Activated CD4-positive, alpha-beta T cell treated with anti-CD3 and anti-CD28 coated beads, Interleukin-2, Interleukin-4, amounts not matched to agents 100 ng/mL and 50 ng/mL, durations not matched to agents 16 hours and 8 hours (primary cell): ENCODE measurements around the gene SPATA24.
"Not testable (repeated sequence)": the region's sequence is repeated elsewhere in the genome, so short reads cannot be mapped to it uniquely, and the experiment has no call there.

Experiments
- DNase-seq: peaks from one replicate; pipeline ENCODE4 v3.0.0-alpha.2; 2020; ENCODE audit warnings: low spot score

SPATA24 gene, protein sequence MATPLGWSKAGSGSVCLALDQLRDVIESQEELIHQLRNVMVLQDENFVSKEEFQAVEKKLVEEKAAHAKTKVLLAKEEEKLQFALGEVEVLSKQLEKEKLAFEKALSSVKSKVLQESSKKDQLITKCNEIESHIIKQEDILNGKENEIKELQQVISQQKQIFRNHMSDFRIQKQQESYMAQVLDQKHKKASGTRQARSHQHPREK

DNA sequence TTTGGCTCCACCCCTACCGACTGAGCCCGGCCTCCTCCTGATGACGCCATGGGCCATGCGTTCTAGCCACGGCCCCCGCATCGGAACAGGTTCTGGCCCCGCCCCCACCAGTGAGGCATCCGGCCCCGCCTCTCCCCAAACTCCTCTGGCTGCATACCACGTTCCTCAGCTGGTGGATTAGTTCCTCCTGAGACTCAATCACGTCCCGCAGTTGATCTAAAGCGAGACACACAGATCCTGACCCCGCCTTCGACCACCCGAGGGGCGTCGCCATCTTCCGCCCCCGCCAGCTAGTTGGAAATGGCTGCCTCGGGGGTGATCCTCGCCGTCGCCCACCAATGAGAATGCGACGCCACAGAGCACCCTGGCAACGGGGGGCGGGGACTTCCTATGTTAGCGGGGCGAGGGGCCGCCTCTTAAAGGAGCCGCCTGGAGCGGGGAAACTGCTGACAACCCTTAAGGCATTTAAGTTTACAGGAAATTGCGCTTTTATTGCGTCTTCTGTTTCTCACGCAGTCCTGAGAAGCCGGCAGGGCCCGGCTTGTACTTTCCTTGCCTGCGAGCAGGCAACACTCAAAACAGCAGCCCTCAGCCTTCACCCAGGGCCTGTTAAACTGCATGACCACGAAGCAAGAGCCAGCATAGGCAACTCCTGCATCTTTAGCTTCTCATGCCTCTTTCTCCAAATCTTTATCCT lies at the start of gene SPATA24:
Gene SPATA24 (minus strand): TSS at position 303 of the 697 bp plus-strand sequence. CDS start 29 bp downstream, at position 274.
- peak; percentile 98 for DNase-seq

DNA sequence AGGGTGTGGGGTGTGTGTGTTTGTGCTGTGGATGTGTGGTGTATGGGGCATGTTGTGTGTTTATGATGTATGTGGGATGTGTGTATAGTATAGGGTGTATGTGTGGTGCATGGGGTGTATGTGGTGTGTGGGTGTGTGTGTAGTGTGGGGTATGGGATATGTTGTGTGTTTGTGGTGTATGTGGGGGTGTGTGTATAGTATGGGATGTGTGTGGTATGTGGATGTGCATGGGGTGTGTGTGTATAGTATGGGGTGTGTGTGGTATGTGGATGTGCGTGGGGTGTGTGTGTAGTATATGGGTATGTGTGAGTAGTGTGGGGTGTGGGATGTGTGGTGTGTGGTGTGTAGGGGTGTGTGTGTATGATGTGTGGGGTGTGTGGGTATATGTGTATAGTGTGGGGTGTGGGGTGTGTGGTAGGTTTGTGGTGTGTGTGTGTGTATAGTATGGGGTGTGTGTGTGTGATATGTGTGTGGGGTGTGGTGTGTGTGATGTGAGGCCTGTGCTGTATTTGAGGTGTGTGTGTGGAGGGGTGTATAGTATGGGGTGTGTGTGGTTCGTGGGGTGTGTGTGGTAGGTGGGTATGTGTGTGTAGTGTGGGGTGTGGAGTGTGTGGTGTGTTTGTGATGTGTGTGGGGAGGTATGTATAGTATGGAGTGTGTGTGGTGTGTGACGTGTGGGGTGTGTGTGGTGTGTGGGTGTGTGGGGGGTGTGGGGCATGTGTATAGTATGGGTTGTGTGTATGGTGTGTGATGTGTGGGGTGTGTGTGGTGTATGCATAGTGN lies 48.2 kb upstream of the SPATA24 start:
- no peak for DNase-seq

DNA sequence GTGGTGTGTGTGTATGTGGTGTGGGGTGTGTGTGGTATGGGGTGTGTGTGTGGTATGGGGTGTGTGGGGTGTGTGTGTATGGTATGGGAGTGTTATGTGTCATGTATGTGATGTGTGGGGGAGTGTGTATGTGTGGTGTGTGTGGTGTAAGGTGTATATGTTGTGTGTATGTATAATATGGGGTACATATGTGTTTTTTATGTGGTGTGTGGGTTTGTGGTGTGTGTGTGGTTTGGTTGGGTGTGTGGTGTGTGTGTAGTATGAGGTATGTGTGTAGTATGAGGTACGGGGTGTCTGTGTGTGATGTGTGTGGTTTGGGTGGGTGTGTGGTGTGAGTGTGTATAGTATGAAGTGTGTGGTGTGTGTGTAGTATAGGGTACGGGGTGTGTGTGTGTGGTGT lies 47.3 kb upstream of the SPATA24 start:
- no peak for DNase-seq

DNA sequence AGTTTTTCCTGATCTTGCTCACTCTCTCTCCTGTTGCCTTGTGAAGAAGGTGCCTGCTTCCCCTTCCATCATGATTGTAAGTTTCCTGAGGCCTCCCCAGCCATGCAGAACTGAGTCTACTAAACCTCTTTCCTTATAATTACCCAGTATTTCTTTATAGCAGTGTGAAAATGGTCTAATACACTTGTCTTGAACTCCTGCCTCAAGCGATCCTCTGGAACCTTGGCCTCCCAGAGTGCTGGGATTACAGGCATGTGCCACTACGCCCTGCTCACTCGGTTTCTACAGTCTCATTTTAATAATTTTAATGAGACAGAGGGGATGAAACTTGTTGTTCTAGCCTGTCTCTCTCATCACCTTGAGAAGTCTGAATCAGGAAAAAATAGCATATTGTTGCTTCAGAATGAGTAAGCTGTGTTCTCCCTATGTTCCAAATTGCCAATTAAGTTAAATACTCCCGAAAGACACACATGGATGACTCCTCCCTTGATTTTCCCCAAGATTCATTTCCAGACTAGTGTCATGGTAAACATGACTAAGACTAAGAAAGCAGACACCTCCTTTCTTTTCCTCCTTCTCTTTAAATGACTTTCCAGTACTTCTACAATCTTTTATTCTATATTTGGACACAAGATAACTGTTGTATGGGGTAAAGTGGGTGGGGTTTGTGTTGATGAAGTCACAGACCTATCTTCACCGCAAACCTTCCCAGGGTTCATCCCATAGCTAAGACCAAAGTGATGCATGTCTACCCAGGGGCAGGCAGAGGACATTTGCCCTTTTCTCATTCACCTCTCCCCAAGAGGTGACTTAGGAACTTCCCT lies 43.3 kb upstream of the SPATA24 start:
- DNase-seq: peak; percentile 92

DNA sequence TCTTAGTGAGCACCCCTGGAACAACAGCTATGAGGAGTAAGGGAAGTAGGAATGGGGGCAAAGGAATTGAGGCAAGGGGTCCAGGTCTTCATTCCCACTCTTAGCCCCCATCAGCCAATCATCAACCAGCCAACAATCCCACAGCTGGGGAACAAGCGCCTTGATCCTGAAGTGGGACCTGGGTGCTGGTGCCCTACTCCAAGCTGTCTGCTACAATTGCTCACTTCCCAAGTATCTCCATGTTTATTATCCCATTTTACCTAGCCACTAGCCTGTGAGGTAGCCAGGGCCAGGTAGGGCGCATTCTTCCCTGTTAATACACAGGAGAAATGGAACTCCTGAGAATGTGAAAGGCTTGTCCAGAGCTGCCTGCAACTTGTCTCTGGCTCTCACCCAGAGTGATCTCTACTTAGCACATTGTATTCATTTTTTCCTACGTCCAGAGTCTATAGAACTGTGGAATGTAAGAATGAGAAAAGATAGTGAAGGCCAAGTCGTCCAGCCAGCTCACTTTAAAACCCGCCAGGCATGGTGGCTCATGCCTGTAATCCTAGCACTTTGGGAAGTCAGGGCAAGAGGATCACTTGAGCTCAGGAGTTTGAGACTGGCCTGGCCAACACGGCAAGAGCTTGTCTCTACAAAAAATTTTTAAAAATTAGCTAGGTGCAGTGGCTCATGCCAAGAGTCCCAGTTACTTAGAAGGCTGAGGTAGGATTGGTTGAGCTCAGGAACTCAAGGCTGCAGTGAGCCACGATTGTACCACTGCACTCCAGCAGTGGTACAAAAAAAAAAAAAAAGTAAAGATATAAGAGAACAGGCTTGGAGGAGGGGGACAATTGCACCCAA lies 41.7 kb upstream of the SPATA24 start:
- no peak for DNase-seq

DNA sequence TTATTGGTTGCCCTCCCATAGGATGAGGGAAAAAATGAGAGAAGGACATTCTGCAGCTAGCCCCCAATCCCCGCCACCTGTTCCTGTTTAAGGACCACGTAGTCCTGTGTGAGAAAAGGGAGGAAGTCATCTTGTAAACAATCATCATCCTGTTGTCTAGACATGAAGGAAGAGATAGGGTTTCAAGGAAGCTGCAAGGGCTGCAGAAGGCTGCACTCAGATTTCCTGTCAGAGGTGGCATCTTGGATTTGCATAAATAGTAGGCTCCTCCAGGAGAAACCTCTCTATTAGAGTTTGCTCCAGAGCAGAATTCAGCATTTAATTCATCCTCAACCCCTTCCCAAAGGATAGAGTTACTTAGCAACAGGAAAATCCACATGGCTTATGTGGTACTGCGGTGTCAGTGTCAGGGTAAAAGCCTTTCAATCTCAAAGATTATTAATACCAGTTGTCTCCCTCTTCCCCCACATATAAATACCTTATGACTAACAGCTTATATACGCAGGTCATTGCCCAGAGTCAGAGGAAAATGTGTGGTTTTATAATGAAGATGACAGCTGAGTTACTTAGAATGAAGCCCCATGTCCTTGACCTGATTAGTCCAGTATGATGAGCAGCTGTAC lies 40.1 kb upstream of the SPATA24 start:
- no peak for DNase-seq

DNA sequence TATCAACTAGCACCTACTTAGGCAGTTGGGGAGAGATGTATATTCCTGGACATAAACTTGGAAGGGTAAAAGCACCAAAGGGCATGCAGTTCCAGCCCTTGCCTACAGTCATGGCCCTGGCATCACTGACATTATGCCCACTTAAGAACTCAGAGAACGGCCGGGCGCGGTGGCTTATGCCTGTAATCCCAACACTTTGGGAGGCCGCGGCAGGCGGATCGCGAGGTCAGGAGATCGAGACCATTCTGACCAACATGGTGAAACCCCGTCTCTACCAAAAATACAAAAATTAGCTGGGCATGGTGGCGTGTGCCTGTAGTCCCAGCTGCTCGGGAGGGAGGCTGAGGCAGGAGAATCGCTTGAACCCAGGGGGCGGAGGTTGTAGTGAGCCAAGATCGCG lies 36.5 kb upstream of the SPATA24 start:
- not testable (repeated sequence) for DNase-seq

DNA sequence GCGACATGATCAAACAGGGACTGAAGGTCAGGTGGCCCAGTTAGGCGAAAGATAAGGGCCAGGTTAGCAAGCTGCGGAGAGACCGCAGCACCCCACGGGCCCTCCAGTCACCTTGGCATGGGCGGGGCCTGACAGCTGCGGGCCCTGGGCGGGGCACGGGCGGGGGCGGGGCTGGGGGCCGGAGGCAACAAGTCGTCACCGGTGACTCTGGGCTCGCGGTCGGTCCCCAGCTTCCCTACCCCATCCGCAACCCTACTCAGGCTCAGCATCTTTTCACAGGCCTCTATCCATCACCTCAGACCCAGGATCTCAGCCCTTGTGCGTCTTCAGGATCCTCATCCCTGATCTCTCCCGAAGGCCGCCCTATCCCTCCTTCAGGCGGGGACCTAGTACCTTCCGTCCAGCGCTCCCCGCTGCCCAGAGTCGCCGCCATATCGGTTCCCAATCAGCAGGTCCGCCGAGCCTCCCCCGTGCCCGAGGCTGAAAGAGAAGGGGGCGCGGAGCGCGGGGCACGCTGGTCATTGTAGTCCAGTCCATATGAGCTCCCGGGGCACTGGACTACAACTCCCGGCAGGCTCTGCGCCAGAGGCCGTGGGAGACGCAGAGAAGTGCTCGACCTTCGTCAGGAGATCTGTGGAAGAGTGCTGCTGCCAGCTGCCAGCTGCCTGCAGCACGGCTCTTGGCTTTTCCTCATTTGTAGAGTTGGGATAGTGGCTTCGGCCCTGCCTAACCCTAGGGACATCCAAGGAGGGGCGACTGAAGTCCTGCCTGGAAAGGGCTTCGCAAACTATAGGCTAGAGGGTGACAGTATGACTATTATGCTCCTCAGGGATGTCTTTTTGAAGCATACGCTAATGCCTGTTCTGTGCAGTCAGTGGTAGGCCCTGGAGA lies 35.4 kb upstream of the SPATA24 start, which contains the start of gene DNAJC18:
Gene DNAJC18 (minus strand): TSS at position 513 of the 891 bp plus-strand sequence. CDS start 80 bp downstream, at position 433.
- peak; percentile 91 for DNase-seq

DNA sequence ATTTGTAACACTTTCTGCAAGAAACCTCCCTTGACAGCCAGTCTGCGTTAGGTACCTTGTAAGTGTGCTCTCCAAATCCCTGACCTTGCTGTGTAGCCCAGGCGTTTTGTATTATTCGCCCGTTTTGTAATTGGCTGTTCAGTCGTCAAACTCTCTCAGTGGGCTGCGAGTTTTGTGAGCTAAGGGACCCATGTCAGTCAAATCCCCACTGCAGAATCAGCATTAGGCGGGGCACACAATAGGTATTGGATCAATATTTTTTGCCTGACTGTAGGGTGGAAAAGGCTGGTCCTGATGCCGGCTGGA lies 34.8 kb upstream of the SPATA24 start:
- DNase-seq: no peak

DNA sequence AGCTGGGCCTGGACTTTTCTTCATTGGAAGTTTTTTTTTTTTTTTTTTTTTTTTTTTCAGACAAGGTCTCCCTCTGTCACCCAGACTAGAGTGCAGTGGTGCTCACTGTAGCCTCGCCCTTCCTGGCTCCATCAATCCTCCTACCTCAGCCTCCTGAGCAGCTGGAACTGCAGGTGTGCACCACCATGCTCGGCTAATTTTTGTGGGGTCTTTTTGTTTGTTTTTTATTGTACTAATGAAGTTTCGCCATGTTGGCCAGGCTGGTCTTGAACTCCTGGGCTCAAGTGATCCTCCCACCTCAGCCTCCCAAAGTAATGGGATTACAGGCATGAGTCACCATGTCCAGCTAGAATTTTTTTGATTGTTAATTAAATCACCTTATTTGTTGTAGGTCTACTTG lies 31.8 kb upstream of the SPATA24 start:
- no peak for DNase-seq

DNA sequence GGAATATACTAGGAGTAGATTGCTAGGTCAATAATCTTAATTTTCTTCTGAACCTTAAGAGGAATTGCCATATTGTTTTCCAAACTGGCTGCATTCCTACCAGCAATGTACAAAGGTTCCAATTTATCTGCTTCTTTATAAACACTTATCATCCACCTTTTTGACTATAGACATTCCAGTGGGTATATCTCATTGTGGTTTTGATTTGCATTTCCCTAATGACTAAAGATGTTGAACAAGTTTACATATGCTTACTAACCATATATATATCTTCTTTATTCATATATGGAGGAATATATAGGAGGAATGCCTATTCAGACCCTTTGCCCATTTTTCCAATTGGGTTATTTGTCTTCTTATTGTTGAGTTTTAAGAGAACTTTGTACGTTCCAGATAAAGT lies 27.8 kb upstream of the SPATA24 start:
- DNase-seq: no peak

DNA sequence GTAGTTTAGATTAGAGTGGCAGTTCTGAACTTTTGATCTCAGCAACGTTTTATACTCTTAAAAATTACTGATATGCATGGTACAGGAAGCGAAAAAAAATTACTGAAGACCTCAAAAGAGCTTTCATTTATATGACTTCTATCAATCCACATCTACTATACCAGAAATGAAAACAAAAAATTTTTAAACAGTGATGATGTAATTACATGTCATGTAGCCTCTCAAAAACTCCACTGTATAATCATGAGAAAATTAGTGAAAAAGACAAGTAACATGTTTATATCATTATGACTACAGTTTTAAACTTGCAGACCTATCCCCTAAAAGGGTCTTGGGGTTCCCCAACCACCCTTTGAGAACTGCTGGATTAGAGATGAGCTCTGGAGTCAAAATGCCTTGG lies 26.1 kb upstream of the SPATA24 start:
- no peak for DNase-seq

DNA sequence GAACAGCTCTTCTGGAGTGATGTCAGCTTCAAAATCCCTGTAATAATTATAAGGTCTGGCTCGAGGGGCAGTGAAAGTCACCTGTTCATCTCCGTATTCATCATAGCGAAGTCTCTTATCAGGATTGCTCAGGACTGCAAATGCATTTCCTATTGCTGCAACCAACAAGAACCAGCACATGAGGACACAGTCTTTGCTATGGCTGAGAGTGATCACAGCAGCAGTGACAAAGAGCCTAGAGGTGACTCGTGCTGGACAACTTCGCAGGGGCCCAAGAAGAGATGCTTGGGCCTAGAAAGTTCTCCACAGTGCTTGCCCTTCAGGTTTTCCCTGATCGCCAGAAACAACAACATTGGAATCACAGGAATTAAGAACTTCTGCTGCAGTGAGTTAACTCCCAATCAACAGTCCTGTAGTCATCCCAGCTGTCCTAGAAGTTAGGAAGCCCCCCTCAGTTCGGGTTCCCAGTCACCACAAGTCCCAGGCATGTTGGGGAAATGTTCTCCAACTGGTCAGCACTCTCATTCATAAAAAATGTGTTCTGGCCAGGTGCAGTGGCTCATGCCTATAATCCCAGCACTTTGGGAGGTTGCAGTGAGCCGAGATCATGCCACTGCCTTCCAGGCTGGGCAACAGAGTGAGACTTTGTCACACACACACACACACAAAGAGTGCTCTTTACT lies 22.5 kb upstream of the SPATA24 start:
- no peak for DNase-seq

DNA sequence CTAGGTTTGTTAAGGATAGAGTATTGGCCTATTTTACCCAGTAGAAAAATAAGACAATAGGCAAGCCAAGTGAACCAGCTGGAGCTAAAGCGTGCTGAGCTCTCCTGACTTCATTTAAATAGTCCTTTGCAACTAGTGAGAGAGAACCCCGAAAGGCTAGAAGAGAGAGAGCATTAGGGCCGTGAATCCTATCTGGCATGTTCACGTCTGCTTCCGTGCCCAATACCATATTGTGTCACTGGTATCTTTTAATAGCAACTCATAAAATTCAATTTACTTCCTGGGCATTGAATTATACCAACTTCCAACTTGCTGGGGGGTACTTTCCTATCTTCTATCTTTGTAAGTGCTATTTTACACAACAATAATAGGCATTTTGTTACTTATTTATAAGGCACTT lies 21.6 kb upstream of the SPATA24 start:
- DNase-seq: no peak

DNA sequence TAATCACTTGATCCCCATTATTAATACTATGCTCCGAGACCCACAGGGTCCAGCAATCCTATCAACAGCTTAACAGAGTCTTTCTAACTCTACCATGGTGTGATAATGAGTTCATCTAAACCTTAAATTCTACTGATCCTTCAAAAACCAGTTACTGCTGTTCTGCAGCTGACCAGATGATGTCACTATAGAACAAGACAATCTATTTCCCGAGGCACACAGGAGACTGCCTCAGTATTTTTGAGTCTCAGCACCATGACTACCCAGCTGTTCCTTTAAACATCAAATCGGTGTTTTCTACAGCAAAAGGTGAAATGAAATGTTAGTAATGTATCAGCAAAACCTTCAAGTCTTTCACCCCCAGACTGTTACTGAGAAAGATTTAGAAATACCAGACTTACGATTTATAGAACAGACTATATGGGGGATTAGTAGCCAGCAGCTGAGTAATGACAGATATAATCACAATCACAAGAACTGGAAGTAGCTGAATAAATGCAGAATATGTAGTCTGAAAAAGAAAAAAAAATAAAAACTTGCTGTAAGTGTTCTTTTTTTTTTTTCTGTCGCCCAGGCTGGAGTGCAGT lies 18.5 kb upstream of the SPATA24 start:
- DNase-seq: peak; percentile 85

DNA sequence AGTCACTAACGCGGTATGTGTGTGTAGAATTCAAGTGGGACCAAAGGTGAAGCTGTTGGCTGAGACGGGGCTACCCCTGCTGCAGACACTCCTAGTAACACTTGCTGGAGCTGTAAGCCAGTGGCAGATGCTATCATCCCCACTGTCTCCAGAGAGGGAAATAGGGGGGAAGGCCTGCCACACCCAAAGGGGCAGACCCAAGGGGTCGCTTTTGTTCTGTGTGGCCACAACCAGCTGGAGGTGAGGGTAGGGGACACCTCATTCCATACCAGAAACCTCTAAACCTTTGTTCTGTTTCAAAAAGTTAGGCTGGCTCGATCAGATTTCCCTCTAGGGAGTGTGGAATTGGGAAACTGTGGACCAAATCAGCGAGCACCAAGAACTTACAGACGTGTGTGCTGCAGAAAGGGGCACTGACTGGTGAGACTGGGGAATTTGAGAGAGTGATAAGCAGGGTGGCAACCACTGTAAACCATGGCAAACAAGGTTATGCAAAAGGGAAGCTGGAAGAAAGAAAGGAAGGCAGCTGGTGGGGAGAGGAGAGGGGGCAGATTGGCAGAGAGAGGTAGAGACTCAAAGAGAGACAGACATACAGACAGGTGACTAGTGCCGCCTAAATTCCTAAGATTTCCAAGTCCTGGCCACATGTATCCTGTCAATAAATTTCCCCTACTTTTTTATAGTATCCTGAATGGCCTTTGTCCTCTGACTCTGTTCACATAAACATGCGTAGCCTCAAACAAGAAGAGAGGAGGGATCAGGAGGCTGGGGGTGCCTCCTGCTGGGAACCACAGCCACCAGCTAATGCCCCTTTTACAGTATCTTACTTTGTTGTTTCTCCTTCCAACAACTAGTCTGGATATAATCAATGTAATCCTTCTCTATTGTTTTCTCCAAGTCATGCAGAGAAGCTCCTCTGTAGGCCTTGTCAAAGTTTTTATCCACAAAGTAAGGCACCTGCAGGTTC lies 15.6 kb upstream of the SPATA24 start:
- DNase-seq: no peak

DNA sequence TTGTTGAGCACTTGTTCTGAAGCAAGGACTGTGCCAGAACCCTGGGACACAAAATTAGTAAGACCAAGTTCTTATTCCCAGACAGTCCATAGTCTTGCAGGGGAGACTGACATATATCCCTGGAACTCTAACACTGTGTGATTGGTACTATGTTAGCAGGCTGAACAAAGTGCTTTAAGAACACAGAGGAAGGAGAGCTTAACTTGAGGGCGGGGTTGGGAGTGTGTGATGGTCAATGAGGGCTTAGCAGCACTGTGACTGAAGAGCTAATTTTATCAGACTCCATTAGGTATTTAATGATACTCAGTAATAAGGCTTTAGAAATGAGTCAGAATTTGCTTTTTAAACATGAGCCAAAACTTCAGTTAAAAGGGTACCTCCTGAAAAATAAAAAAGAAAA lies 14.9 kb upstream of the SPATA24 start:
- DNase-seq: no peak

DNA sequence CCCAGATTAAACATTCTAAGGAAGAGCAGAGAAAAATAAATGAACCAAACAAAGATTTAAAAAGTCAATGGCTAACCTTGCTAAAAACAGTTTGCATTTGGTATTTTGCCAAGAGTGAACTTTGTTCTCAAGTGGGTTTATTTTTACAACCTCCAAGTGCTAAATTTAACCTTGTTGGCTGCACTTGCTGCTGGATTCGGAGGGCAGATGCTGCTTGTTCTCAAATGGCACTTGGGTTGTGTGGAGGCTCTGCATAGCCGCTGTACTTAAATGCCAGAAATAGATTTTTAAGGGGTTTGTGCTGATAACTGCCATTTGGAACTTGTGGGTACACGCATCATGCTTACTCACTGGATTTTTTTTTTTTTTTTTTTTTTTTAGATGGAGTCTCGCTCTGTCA lies 13.3 kb upstream of the SPATA24 start:
- no peak for DNase-seq
